Prostate gland (tissue), 2 donors: ENCODE results near the gene CIRBP. TPM values are rescaled to one million over a fixed set of nuclear protein-coding genes. Genes with fewer than 3 reads are reported as not detected.

Experiments used
- DNase-seq: peaks from one replicate; pipeline ENCODE4 v3.0.0-alpha.2; 2019; ENCODE audit warnings: low spot score
- H3K27ac ChIP-seq, 2 donors: fragments of 200-600 bp; sonication (generic); 2 replicates each; pipeline ENCODE4 v1.5.1; 2017 to 2019
- H3K27me3 ChIP-seq: fragments of 200-600 bp; sonication (generic); replicated peaks from 2 replicates; pipeline ENCODE4 v1.5.1; 2019; ENCODE audit not compliant: insufficient read depth
- H3K36me3 ChIP-seq, 2 donors: fragments of 200-600 bp; sonication (generic); 1 replicate in 1 of 2; 2 replicates in 1 of 2; pipeline versions ENCODE4 v1.5.1 to v1.8.1; 2017 to 2019
- H3K4me1 ChIP-seq: fragments of 200-600 bp; sonication (generic); replicated peaks from 2 replicates; pipeline ENCODE4 v1.5.1; 2019
- H3K4me3 ChIP-seq, 2 donors: fragments of 200-600 bp; sonication (generic); 2 replicates each; pipeline ENCODE4 v1.5.1; 2017 to 2019
- H3K9me3 ChIP-seq: fragments of 200-600 bp; sonication (generic); 2 replicates; pipeline ENCODE4 v1.5.1; 2017
- POLR2A ChIP-seq: fragments of 450-650 bp; IDR thresholded peaks from one replicate; pipeline ENCODE4 v1.6.1; 2016; ENCODE audit warnings: antibody characterized with exemption, mild to moderate bottlenecking
- POLR2AphosphoS5 ChIP-seq: sonication (generic); formaldehyde crosslinking; IDR thresholded peaks from one replicate; pipeline ENCODE4 v1.6.1; 2017; ENCODE audit warnings: antibody characterized with exemption
- WGBS: methylation state at CpG from one replicate; pipeline ENCODE4 v1.1.5; 2018; 5-methylcytosine and 5-hydroxymethylcytosine counted together
- intact Hi-C: fragments of 100-400 bp; cut with DNase I; formaldehyde crosslinking; loops from one replicate; pipeline ENCODE4 v1.14.2; 2022
- total RNA-seq, 2 donors: library from RNA; depleted of rRNA; stranded (reverse); fragments of >200 nt; gene quantifications; one replicate each; pipeline ENCODE4 v1.1.0, GENCODE V29; 2016
- TF ChIP-seq, protein P1 (sequence below), 4 experiments: fragments of 200-600 bp in 2 of 4; fragments of 450-650 bp in 2 of 4; sonication (generic) in 2 of 4; IDR thresholded peaks; 1 replicate in 3 of 4; 2 replicates in 1 of 4; pipeline ENCODE4 v1.5.1; 2016 to 2019; ENCODE audit warnings: antibody characterized with exemption in 4 of 4, mild to moderate bottlenecking in 2 of 4, moderate library complexity in 2 of 4

The CIRBP gene
- total RNA-seq, 2 donors from 2014 or later = 753 to 863 TPM

DNA sequence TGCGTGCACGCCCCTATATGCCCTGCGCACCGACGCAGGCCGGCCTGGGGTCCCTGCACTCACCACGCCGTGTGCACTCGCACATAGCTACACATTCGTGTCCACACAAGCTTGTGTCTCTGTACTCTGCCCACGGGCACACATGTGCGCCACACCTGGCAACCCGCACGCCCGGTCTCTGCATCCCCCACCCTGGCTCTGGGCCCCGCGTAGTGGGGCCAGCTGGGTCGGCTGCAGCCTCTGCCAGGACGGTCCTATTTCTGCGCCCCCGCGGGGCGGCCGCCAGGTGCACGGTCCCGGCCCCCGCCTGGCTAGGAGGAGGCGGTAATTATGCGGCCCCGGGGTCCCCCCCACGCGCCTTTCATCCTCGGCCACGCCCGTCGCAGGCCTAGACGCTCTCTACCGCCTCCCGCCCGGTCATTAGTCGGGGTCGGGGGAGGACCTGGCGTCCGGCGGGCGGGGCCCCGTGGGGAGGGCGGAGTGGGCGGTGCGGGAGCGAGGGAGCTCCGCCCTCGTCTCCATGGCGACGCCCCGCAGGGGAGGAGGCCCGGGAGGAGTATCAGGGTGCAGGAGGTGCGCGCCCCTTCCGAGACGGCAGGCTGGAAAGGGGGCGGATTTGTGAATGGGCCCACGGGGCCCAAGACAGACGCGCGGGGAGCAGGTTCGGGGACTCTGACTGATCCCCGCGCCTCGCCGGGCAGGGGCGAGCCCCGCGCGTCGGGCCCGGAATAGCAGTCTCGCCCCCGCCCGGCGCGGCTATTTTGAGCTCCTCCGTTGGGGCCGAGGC is 2.8 kb upstream of the CIRBP start:
- intact Hi-C loops = loop anchor here (1.0 kb wide), 1 partner anchor 22 kb away; no protein-coding TSS in a partner anchor
- 5% methylated on average over 55 of the region's 84 CpGs for WGBS
- Histone ChIP-seq H3K4me1 (peaks cover 44% of the 10 kb centered on the region), H3K27ac (peak overlapping the region; percentile 82 to 88), H3K4me3 (peak overlapping the region; percentile 29 to 51), H3K27me3 (no peaks in the 10 kb centered on the region), H3K9me3 (no peaks in the 10 kb centered on the region), H3K36me3 (peaks cover 0 to 5% of the 10 kb centered on the region in 2 donors)
- peak; percentile 73 for DNase-seq
- TF ChIP-seq POLR2AphosphoS5 = peak; percentile 52
- no peak for TF ChIP-seq POLR2A
- TF ChIP-seq, protein P1, sequence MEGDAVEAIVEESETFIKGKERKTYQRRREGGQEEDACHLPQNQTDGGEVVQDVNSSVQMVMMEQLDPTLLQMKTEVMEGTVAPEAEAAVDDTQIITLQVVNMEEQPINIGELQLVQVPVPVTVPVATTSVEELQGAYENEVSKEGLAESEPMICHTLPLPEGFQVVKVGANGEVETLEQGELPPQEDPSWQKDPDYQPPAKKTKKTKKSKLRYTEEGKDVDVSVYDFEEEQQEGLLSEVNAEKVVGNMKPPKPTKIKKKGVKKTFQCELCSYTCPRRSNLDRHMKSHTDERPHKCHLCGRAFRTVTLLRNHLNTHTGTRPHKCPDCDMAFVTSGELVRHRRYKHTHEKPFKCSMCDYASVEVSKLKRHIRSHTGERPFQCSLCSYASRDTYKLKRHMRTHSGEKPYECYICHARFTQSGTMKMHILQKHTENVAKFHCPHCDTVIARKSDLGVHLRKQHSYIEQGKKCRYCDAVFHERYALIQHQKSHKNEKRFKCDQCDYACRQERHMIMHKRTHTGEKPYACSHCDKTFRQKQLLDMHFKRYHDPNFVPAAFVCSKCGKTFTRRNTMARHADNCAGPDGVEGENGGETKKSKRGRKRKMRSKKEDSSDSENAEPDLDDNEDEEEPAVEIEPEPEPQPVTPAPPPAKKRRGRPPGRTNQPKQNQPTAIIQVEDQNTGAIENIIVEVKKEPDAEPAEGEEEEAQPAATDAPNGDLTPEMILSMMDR (IDR thresholded peaks at IDR 0.05) = peak in 1 of 4 experiments; percentile 11

DNA sequence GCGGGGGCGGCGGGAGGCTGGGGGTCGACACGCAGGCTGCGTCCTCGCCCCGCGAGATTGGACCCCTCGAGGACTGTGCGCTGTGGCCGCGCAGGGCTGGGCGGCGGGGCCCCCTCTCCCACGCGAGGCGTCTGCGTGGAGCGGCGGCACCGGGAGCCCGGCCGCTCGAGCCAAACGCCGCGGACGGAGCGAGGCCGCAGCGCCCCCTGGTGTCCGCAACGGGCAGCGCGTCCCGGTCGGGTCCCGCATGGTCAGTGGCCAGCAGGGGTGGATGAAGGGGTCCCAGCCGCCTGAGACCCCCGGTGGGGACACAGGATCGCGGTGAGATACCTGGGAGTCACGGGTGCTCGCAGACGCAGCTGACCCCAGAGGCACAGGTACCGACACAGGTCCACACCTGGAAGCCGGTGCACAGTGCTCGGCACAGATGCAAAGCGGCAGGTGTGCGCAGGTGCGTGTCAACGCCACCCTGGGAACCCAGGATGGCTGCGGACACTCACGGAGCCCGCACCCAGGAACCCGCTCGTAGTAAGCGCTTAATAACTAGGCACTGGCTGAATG is 2.1 kb upstream of the CIRBP start:
- DNase-seq = peak; percentile 61
- Histone ChIP-seq H3K4me1 (peaks cover 43% of the 10 kb centered on the region), H3K9me3 (no peaks in the 10 kb centered on the region), H3K27me3 (no peaks in the 10 kb centered on the region), H3K27ac (peak overlapping the region; percentile 82 to 88), H3K4me3 (peak overlapping the region; percentile 29 to 51), H3K36me3 (peaks cover 0 to 11% of the 10 kb centered on the region in 2 donors)
- intact Hi-C loops = loop anchor here (1.0 kb wide), 1 partner anchor 23 kb away; no protein-coding TSS in a partner anchor
- no peak for TF ChIP-seq POLR2AphosphoS5
- TF ChIP-seq, protein P1 (IDR thresholded peaks at IDR 0.05) = peak; percentile 98 to 100 (median 99)
- no peak for TF ChIP-seq POLR2A
- 1% methylated on average over 16 of the region's 59 CpGs for WGBS

DNA sequence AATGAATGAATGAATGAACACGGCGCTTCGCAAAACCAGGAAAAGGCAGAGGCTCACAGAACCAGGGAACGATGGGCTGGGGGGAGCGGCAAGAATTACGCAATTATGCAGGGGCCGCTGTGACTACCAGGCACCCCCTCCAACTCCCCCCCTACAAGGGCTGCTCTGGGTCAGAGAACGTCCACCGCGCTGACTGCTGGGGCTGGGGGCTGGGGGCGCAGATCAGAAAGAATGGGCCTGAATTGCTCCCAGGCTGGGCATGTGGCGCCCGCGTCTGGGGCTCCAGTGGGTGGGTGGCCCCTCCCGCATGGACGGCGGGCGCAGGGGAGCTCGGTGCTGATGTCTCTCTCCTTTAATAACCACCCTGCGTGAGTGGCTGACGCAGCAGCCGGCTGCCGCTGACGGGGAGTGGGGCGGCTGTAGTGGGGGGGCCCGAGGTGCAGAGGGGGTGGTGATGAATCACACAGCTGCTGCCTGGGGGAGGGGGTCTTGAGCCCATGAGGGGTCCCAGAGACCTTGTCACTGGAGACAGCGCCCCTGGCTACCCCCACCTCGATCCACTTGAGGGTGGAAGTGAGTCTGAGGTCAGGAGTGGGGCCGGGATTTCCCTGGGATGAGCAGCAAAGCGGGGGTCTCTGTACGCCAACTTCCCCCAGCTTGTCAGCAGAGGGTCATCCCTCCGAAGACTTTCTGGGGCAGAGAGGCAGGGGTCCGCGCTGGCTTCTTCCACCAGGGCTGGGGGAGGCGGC is 1.5 kb upstream of the CIRBP start:
- H3K36me3 ChIP-seq = peaks cover 0 to 16% of the 10 kb centered on the region in 2 donors
- peak; percentile 16 for DNase-seq

DNA sequence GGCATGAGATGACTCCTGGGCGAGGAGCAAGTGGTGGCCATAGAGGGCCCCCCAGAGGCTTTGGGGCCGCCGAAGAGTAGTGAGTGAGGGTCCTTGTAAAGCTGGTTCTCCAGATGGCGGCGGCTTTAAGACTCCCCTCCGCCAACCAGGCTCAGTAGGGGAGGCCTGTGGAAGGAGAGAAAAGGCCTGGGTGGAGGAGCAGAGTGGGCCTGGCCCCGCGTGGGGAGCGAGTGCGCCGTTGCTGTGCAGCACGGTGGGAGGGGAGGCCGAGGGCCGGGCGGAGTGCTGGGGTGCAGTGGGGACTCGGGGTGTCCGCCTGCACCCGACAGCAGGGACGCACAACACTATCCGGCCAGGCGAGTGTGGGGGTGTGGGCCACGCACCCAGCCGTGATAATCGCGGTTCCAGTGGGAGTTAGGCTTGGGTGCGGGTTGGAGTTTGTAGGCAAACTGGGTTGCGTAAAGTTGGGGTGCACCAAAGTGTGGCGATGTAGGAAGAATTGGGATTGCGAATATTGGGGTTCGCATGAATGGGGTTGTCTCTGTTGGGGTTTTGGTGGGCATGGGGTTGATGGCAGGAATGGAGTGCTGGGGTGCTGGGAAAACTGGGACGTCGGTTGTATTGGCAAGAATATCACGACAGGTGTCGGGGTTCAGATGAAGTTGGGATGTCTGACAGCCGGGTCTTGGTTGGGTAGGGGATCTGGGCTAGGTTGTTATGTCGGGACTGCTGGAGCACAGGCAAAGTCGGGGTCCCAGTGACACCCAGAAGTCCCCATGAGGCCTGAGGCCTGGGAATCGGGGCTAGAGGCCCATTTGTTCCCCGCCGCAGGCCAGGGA is 687 bp upstream of the CIRBP start:
- peak; percentile 30 for DNase-seq
- intact Hi-C loops = no loop called here
- TF ChIP-seq POLR2A = no peak
- no peak for TF ChIP-seq POLR2AphosphoS5
- TF ChIP-seq, protein P1 (IDR thresholded peaks at IDR 0.05) = no peak
- Histone ChIP-seq H3K27ac (peak overlapping the region; percentile 98 to 100), H3K4me1 (peaks cover 50% of the 10 kb centered on the region), H3K27me3 (no peaks in the 10 kb centered on the region), H3K36me3 (peaks cover 0 to 23% of the 10 kb centered on the region in 2 donors), H3K4me3 (peak overlapping the region in 1 of 2 donors; percentile 99), H3K9me3 (no peaks in the 10 kb centered on the region)
- WGBS = 51% methylated on average over 40 of the region's 40 CpGs

More for the DNA sequence above, 1.5 kb upstream of the CIRBP start:
- no peaks in the 10 kb centered on the region for H3K9me3 ChIP-seq
- H3K4me3 ChIP-seq = no peak overlapping the region
- no peaks in the 10 kb centered on the region for H3K27me3 ChIP-seq
- TF ChIP-seq, protein P1 (IDR thresholded peaks at IDR 0.05) = no peak
- TF ChIP-seq POLR2A (no peak), POLR2AphosphoS5 (no peak)
- intact Hi-C loops = no loop called here
- peaks cover 44% of the 10 kb centered on the region for H3K4me1 ChIP-seq
- peak overlapping the region; percentile 88 to 98 for H3K27ac ChIP-seq
- 38% methylated on average over 30 of the region's 35 CpGs for WGBS
